NCI-H345 treated with DMSO at 0.1 percent for 48 hours (cell line): ENCODE data around the gene MUC21.
"Not testable (repeated sequence)": the region's sequence is repeated elsewhere in the genome, so short reads cannot be mapped to it uniquely, and the experiment has no call there.

Experiments
- DNase-seq: peaks from one replicate; lab custom pipeline; 2025; ENCODE audit not compliant: unreplicated experiment; lab: John Stamatoyannopoulos, UW

MUC21 gene

DNA sequence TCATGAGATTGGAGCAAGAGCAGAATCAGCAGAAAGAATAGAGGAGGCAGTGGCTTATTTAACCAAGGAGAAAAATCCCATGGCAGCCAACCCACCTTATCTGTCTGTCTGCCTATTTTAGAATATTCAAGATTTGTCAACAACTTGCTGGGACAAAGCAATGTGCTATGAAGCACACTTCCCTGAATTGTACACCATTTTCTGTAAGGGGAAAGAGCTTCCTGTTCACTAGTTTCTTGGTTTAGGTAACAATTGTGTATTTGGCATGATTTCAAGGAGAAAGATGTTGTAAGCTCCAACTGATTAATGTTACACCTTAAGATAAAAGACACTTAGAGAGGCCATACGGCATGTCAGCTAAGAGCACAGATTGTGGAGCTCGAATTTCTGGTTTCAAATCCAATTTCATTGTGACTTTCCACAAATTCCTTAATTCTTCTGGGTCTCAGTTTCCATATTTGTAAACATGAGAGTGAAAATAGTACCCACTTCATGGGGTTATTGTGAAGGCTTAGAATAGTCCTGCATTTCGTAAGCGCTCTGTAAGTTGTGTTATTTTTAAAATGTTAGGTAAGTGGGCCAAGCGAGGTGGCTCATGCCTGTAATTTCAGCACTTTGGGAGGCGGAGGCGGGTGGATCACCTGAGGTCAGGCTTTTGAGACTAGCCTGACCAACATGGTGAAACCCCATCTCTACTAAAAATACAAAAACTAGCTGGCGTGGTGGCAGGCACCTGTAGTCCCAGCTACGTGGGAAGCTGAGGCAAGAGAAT lies 21.9 kb downstream of the MUC21 start:
- DNase-seq = no peak

DNA sequence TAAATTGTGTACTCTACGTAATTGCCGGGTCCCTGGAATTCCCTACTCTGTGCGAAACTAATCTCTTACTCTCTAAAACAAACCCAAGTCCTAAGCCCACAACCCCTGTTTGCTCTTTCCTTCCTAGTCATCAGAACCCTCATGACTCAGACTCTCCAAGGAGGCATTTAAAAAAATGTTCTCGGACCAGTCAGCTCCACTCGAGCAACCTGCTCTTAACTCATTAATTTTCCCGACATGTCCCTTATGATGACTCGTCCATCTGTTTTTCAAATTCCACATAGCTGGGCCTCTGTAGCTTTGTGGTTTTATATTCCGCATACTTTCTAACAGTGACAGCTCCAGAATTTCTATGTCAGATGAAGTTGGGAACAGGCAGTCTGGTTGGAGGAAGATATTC lies 24.2 kb downstream of the MUC21 start:
- DNase-seq = no peak

DNA sequence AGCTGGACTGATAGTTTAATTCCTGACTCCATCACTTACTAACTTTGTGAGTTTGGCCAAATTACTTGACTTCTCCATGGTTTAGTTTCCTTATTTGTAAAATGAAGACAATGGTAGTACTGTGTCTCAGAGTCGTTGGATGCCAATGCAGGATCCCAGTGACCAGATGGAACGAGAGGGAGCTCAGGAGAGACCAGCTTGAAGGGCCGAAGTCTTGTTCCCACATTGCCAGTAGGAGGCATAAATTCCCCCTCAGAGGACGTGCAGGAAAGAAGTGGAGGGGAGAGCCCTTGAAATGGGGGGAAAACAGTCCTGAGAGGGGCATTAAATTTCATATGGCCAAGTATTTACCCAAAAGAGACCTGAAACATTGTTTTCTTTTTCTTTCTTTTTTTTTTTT lies 24.6 kb downstream of the MUC21 start:
- DNase-seq = no peak

DNA sequence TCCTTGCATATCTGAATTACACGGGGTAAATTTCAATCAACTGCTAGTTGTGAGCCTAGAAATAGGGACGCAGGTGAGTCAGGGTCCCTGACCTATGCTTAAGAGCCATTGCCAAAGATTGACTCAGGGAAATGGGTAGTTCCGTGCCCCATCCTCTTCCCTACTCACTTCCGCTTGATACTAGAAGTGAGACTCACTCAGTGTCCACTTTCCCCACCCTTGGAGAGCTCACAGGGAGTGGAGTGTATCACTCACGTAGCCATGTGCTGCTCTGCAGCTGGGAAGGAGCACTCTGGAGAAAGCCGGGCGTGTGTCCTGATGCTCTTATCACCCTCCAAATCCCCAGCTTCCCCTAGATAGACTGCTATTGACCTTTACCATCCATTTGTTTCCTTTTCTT lies 26.2 kb downstream of the MUC21 start:
- DNase-seq = no peak

DNA sequence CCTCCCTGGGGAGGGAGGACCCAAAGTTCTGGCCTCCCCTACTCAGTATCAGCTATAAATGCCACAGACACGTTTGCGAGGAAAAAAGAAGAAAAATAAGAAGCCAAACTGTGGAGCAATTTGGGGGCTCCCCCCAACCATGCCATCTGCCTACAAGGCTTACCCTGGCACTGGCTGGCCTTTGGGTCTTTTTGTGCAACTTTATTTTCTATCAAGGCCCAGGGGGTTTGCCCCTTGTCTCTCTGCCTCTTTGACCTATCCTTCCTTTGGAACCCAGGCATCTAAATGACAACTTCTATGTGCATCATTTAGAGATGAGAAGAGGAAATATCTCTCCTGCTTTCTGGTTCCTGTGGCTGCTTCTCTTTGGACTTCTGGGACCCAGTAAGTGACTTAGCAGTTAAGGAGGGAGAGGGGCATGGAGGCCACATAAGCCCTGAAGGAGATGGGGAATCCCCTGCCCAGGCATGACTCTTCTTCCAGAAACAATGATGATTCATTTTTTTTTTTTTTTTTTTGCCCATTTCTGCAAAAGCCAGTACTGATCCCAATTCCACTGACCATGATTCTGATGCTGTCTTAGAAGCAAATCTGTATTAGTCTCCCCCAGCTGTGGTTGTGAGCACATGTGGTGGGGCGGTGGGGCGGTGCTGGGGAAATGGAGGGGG lies 27.0 kb downstream of the MUC21 start, which contains the start of gene MUC22:
MUC22 (plus strand) TSS at position 82 of the 668 bp plus-strand sequence; CDS start at position 315, 233 bp downstream.
- DNase-seq = no peak

DNA sequence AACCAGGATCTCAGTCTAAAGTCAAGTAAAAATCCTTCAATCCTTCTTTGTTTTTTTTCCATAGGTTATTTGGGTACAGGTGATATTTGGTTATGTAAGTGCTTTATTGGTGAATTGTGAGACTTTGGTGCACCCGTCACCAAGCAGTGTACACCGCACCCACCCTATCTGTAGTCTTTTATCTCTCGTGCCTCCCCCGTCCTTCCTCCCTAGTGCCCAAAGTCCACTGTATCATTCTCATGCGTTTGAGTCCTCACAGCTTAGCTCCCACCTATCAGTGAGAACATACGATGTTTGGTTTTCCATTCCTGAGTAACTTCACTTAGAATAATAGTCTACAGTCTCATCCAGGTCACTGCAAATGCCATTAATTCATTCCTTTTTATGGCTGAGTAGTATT lies 27.6 kb downstream of the MUC21 start:
- no peak for DNase-seq

DNA sequence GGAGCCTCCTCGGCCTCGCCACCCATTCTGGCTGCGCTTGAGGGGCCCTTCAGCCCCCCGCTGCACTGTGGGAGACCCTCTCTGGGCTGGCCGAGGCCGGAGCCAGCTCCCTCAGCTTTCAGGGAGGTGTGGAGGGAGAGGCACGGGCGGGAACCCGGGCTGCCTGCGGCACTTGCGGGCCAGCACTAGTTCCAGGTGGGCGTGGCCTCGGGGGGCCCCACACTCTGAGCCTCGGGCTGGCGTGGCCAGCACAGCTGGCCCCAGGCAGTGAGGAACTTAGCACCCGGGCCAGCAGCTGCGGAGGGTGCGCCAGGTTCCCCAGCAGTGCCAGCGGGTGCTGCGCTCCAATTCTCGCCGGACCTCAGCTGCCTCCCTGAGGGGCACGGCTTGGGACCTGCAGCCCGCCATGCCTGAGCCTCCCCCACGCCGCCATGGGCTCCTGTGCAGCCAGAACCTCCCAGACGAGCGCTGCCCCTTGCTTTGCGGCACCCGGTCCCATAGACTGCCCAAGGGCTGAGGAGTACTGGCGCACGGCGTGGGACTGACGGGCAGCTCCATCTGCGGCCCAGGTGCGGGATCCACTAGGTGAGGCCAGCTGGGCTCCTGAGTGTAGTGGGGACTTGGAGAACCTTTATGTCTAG lies 33.3 kb downstream of the MUC21 start:
- no peak for DNase-seq

DNA sequence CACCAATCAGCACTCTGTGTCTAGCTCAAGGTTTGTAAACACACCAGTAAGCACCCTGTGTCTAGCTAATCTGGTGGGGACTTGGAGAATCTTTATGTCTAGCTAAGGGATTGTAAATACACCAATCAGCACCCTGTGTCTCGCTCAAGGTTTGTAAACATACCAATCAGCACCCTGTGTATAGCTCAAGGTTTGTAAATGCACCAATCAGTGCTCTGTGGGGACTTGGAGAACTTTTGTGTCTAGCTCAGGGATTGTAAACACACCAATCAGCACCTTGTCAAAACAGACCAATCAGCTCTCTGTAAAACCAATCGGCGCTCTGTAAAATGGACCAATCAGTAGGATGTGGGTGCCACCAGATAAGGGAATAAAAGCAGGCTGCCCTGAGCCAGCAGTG lies 33.9 kb downstream of the MUC21 start:
- not testable (repeated sequence) for DNase-seq

DNA sequence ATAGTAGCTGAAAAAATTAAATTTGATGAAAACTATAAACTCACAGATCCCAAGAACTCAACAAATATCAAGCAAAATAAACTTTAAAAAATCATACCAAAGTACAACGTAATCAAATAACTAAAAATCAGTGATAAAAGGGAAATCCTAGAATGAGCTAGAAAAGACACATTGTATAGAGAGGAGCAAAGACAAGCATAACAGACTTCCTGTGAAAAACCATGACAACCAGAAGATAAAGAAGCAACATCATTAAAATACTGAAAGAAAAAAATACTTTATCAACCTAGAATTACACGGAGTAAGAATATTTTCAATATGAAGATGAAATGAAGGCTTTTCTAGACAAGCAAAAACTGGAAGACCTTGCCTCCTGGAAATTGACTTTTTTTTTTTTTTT lies 36.5 kb downstream of the MUC21 start:
- no peak for DNase-seq

DNA sequence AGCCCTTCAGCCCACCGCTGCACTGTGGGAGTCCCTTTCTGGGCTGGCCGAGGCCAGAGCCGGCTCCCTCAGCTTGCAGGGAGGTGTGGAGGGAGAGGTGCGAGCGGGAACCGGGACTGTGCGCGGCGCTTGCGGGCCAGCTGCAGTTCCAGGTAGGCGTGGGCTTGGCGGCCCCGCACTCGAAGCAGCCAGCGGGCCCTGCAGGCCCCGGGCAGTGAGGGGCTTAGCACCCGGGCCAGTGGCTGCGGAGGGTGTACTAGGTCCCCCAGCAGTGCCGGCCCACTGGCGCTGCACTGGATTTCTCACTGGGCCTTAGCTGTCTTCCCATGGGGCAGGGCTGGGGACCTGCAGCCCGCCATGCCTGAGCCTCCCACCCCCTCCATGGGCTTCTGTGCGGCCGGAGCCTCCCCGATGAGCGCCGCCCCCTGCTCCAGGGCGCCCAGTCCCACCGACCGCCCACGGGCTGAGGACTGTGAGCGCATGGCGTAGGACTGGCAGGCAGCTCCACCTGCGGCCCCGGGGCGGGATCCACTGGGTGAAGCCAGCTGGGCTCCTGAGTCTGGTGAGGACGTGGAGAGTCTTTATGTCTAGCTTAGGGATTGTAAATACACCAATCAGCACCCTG lies 37.2 kb downstream of the MUC21 start:
- DNase-seq = not testable (repeated sequence)

DNA sequence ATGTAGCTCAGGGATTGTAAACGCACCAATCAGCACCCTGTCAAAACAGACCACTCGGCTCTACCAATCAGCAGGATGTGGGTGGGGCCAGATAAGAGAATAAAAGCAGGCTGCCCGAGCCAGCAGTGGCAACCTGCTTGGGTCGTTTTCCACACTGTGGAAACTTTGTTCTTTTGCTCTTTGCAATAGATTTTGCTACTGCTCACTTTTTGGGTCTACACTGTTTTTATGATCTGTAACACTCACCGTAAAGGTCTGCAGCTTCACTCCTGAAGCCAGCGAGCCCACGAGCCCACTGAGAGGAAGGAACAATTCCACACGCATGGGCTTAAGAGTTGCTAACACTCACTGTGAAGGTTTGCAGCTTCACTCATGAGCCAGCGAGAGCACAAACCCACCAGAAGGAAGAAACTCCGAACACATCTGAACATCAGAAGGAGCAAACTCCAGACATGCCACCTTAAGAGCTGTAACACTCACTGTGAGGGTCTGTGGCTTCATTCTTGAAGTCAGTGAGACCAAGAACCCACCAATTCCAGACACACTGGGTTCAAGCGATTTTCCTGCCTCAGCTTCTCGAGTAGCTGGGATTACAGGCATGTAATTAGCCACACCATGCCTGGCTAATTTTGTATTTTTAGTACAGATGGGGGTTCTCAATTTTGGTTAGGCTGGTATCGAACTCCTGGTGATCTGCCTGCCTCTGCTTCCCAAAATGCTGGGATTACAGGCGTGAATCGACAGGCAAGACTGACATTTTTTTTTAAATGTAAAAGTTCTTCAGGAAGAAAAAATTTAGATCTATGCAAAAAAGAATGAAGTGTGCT lies 38.4 kb downstream of the MUC21 start:
- not testable (repeated sequence) for DNase-seq

DNA sequence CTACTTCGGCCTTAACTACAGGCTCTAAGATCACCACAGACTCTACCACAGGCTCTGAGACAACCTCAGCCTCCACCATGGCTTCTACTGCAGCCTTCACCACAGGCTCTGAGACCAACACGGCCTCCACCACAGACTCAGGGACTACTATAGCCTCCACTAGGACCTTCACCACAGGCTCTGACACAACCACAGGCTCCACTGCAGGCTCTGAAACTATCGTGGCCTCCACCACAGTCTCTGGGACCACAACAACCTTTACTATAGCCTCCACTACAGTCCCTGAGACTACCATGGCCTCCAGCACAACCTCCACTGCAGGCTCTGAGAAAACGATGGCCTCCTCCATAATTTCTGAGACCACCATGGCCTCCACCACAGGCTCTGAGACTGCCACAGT lies 42.1 kb downstream of the MUC21 start:
- DNase-seq = no peak

DNA sequence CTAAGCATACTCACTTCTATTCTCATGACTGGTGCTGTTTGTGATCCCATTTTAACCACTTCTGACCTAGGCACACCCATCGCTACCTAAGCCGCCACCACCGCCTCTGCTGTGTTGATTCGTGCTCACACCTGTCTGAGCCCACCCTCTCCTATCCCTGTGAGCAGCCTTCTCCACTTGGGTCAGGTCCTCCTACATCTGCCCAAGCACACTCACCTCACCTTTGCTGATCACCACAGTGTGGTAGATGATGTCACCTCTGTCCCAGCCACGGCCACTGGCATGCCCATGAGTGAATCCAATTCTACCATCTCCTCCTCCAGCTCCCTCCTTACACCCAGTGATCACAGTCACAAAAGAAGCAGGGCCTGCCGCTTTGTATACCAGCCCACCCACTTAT lies 47.6 kb downstream of the MUC21 start:
- DNase-seq = no peak

DNA sequence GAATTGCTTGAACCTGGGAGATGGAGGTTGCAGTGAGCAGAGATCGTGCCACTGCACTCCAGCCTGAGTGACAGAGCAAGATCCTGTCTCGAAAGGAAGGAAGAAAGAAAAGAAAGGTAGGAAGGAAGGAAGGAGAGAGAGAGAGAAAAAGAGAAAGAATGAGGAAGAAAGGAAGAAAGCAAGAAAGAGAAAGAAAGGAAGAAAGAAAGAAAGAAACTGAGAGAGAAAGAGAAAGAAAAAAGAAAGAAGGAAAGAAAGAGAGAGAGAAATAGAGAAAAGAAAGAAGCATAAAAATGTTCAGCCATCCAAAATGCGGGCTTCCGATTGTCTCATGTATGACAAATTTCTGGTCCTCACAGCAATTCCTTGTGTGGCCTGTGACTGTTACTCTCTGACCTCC lies 49.6 kb downstream of the MUC21 start:
- no peak for DNase-seq

DNA sequence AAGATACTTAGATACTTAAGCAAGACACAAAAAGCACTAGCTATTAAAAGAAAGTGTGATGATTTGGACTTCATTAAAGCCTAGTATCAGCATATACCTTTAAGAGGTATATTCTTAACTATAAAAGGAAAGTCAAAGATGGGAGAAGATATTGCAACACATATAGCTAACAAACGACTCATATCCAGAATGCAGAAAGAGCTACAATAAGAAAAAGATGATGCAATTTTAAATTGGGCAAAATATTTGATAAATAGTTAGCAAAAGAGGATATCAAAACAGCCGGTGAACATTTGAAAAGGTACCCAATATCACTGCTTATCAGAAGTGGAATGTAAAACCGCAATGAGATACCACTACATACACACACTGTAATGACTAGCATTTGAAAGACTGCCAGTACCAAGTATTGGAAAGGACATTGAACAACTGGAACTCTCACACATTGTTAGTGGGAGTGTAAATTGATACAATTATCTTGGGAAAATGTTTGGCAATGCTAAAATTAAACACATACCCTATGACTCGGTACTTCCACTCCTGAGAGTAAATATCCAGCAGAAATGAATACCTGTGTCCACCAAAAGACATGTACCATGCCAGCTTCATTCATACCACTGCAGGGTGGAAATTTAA lies 52.5 kb downstream of the MUC21 start:
- DNase-seq = no peak

DNA sequence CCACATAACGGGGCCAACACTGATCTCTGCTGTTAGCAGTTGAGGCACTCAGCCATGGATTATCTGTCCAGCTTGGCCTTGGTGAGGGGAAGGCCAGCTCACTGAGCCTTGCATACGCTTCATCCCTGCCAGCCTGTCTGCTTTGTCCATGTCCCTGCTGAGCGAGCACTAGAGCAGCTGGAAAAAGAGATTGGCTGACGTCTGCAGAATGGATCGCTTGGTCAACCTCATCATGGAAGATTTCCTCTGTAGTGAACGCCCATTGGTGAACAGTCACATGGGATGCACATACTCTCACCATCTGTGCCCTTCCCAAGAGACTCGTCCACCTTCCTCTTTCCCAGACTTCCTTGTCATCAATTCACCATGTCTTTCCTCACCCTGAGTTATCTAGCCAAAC lies 53.7 kb downstream of the MUC21 start:
- DNase-seq = no peak

DNA sequence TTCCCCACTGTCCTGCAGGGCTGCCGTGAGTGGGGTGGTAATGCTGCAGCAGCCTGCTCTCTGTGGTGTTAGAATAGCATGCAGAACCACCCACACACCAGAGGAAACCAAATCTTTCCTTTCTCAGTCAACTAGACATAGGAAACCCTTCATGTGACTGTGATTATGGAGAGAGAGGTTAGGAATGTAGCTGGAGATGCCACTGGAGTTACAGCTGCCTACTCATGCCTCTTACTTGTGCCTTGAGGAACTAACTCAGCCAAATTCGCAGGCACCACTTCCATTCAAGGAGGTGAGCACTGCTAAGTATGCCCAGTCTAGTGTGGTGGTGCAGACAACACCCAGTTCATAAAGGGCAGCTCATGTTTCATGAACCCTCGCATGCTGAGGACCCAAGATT lies 54.2 kb downstream of the MUC21 start:
- DNase-seq = no peak

DNA sequence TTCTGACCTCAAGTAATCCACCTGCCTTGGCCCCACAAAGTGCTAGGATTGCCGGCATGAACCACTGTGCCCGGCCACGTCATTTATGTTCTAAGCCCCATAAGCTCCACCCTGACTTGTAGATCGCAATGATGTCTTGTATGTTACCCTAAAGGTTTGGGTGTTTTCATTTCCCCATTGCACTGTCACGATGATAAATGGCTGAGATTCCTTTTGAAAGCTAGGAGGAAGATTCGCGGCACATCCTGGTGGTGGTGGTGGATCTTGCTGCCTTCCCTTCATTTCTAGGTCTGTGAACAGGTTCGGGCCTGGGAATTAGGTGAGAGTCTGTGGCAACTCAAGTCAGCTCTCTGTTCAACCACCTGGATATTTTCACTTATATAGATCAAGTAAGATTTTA lies 55.0 kb downstream of the MUC21 start:
- DNase-seq = no peak
